BLaER1 (cell line): ENCODE measurements around the gene MPC1.

Experiments
- H3K27ac ChIP-seq: shearing (Covaris generic); formaldehyde crosslinking; 2 replicates; pipeline ENCODE4 v1.8.1; 2022
- H3K27me3 ChIP-seq: shearing (Covaris generic); formaldehyde crosslinking; 2 replicates; pipeline ENCODE4 v1.8.1; 2022
- H3K36me3 ChIP-seq: shearing (Covaris generic); formaldehyde crosslinking; 2 replicates; pipeline ENCODE4 v1.8.1; 2022
- H3K4me1 ChIP-seq: shearing (Covaris generic); formaldehyde crosslinking; 2 replicates; pipeline ENCODE4 v1.8.1; 2022
- H3K4me2 ChIP-seq: shearing (Covaris generic); formaldehyde crosslinking; 2 replicates; pipeline ENCODE4 v1.8.1; 2022
- H3K4me3 ChIP-seq: shearing (Covaris generic); formaldehyde crosslinking; 2 replicates; pipeline ENCODE4 v1.8.1; 2022
- H3K9ac ChIP-seq: shearing (Covaris generic); formaldehyde crosslinking; 2 replicates; pipeline ENCODE4 v1.8.1; 2022
- H3K9me3 ChIP-seq: shearing (Covaris generic); formaldehyde crosslinking; 2 replicates; pipeline ENCODE4 v1.8.1; 2022
- H4K20me1 ChIP-seq: shearing (Covaris generic); formaldehyde crosslinking; 2 replicates; pipeline ENCODE4 v1.8.1; 2022
- Cebpa-rat ChIP-seq: shearing (Covaris generic); IDR thresholded peaks from 2 replicates; pipeline ENCODE4 v1.8.1; 2022

MPC1 gene

DNA sequence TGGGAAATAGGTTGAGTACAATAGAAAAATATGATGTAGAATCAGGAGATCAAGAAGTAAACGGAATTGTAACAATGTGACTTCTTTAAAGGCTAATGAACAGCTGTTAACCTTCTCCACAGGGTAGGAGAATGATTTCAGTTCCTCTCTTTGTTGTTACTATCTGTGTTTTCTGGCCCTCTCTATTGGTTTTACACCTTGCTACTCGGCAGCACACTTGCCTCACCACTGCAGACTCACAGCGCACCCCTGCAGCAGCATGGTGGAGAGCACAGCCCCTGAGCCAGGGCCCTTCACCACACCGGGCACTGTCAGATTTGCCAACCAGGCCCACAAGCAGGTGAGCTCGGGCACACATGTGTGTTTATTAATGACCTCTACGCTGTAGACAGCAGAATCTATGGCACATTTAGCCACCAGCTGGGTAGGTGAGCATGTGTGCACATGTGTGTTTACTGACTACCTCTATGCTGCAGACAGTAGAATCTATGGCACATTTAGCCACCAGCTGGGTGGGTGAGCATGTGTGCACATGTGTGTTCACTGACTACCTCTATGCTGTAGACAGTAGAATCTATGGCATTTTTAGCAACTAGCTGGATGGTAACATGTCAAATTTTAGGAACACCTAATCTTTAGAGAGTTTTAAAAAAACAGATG lies 57.2 kb downstream of the MPC1 start:
- H3K4me2 ChIP-seq = no peak overlapping the region
- no peak overlapping the region for H3K4me3 ChIP-seq
- H3K9ac ChIP-seq = no peak overlapping the region
- H3K36me3 ChIP-seq = peaks cover 81% of the 10 kb centered on the region
- no peak overlapping the region for H3K27ac ChIP-seq
- TF ChIP-seq Cebpa-rat = no peak
- H3K9me3 ChIP-seq = no peaks in the 10 kb centered on the region
- H3K27me3 ChIP-seq = no peaks in the 10 kb centered on the region
- 0 out of 2 replicates have a peak, but pooled peaks cover under 1% of the 10 kb centered on the region for H3K4me1 ChIP-seq
- peaks cover 50% of the 10 kb centered on the region for H4K20me1 ChIP-seq

DNA sequence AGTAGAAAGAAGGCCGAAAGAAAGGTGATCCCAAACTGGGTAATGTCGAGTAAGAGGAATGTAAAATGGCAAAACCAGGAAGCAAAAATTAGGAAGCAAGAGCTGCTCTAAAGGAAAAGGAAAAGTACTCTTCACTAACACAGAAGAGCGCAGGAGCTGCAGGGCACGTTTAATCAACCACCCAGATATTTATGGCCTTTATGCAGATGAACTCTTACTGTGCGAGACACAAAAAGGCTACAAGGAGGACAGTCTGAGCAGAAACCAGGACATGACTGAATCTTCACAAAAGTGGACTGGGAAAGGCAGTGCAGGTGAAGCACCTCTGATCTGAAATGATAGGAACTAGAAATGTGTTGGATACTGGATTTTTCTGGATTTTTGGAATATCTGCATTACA lies 59.3 kb downstream of the MPC1 start:
- Histone ChIP-seq H3K36me3 (peaks cover 78% of the 10 kb centered on the region), H3K9ac (no peak overlapping the region), H3K4me3 (no peak overlapping the region), H4K20me1 (peaks cover 33% of the 10 kb centered on the region), H3K4me1 (no peaks in the 10 kb centered on the region), H3K27me3 (no peaks in the 10 kb centered on the region), H3K27ac (no peak overlapping the region), H3K9me3 (no peaks in the 10 kb centered on the region), H3K4me2 (no peak overlapping the region)
- no peak for TF ChIP-seq Cebpa-rat

DNA sequence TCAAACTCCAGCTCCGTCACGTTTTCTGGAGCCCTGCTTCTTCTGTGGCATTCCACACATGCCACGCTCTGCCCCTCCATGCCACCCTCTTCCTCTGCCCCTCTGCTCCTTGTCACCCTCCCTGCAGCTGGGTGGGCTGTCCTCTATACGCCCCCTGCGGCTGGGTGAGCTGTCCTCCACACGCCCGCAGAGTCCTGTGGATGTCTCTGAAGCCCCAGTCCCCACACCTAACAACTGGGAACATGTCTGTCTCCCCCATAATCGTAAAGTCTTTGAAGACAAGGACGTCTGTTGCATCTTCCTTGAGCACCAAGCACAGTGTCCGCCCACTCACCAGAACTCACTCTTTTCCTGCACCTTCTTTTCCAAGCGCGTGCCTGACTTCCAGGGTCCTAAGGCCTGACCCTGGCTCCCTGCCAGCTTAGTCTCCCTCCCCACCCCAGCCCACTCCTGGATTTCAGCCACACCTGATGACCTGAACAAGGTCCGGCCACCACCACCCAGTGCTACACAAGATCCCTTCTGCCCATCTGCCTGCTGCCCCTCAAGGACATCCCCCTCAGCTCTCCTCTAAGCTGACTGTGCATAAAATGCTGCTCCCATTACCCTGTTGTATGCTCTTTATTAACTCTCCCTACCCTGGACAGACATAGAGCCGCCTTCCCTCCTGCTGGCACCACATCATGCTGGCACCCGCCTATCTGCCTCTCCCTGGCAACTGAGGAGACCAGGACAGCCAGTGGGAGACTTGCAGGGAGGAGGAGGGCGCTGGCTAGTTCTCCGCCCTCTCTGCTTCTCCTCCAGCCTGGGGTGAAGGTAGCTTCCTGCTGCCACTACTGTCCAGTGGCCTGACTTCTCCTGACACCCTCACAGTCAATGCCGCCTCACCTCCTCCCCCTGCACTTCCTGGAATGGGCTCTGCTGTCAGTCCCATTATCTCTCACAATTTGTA lies 63.8 kb downstream of the MPC1 start:
- H3K4me2 ChIP-seq = no peak overlapping the region
- no peaks in the 10 kb centered on the region for H3K4me1 ChIP-seq
- peaks cover 49% of the 10 kb centered on the region for H3K36me3 ChIP-seq
- TF ChIP-seq Cebpa-rat = no peak
- H3K27ac ChIP-seq = no peak overlapping the region
- H3K9me3 ChIP-seq = no peaks in the 10 kb centered on the region
- no peak overlapping the region for H3K4me3 ChIP-seq
- 0 out of 2 replicates have a peak, but pooled peaks cover 14% of the 10 kb centered on the region for H4K20me1 ChIP-seq
- H3K9ac ChIP-seq = no peak overlapping the region
- no peaks in the 10 kb centered on the region for H3K27me3 ChIP-seq

DNA sequence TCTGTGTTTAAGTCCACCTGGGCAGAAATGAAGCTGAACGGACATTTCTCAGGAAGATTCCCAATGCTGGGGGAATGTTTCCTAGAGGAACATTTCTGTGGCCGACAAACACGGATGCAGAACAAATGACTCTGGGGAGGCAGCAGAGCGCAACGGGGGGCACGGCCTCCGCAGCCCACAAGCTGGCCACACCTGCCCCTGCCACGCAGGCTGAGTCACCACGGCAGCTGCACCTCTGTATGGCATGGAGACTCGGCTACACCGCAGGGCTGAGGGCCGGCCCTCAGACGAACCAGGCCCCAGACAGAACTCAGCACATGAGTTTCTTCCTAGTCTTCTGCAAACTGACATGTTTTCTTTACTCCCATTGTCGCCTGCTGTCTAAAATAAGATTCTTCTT lies 64.5 kb downstream of the MPC1 start:
- no peak overlapping the region for H3K9ac ChIP-seq
- H3K9me3 ChIP-seq = no peaks in the 10 kb centered on the region
- no peak overlapping the region for H3K4me3 ChIP-seq
- H3K36me3 ChIP-seq = peaks cover 42% of the 10 kb centered on the region
- 0 out of 2 replicates have a peak, but pooled peaks cover 10% of the 10 kb centered on the region for H4K20me1 ChIP-seq
- no peak overlapping the region for H3K4me2 ChIP-seq
- no peaks in the 10 kb centered on the region for H3K27me3 ChIP-seq
- H3K27ac ChIP-seq = no peak overlapping the region
- no peak for TF ChIP-seq Cebpa-rat
- no peaks in the 10 kb centered on the region for H3K4me1 ChIP-seq

GRCh38 chr6:166317261-166318212 lies 65.2 kb downstream of the MPC1 start:
- Histone ChIP-seq H3K4me1 (no peaks in the 10 kb centered on the region), H3K36me3 (peaks cover 35% of the 10 kb centered on the region), H3K27ac (no peak overlapping the region), H3K27me3 (no peaks in the 10 kb centered on the region), H3K9ac (no peak overlapping the region), H4K20me1 (0 out of 2 replicates have a peak, but pooled peaks cover 10% of the 10 kb centered on the region), H3K4me2 (no peak overlapping the region), H3K9me3 (no peaks in the 10 kb centered on the region), H3K4me3 (no peak overlapping the region)
- no peak for TF ChIP-seq Cebpa-rat

DNA sequence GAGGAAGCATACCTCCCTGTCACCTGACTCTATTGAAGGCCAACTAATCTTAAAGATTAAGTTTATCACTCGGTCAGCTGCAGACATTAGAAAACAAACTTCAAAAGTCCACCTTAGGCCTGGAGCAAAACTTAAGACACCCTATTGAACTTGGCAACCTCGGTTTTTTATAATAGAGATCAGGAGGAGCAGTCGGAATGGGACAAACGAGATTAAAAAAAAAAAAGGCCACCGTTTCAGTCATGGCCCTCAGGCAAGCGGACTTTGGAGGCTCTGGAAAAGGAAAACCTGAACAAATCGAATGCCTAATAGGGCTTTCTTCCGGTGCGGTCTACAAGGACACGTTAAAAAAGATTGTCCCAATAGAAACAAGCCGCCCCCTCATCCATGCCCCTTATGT lies 67.3 kb downstream of the MPC1 start:
- H3K4me3 ChIP-seq = no peak overlapping the region
- H3K36me3 ChIP-seq = peaks cover 15% of the 10 kb centered on the region
- 0 out of 2 replicates have a peak, but pooled peaks cover 10% of the 10 kb centered on the region for H4K20me1 ChIP-seq
- H3K9ac ChIP-seq = no peak overlapping the region
- TF ChIP-seq Cebpa-rat = no peak
- H3K27me3 ChIP-seq = peaks cover 5% of the 10 kb centered on the region
- no peaks in the 10 kb centered on the region for H3K4me1 ChIP-seq
- H3K4me2 ChIP-seq = no peak overlapping the region
- H3K9me3 ChIP-seq = no peaks in the 10 kb centered on the region
- H3K27ac ChIP-seq = no peak overlapping the region
